DMS153 treated with DMSO at 0.1 percent for 48 hours (cell line): ENCODE results near the gene ASIC1.
"Not testable (repeated sequence)": the region's sequence is repeated elsewhere in the genome, so short reads cannot be mapped to it uniquely, and the experiment has no call there.

ENCODE experiments used
- DNase-seq: peaks from one replicate; lab custom pipeline; 2025; ENCODE audit not compliant: unreplicated experiment; lab: John Stamatoyannopoulos, UW

Gene ASIC1

DNA sequence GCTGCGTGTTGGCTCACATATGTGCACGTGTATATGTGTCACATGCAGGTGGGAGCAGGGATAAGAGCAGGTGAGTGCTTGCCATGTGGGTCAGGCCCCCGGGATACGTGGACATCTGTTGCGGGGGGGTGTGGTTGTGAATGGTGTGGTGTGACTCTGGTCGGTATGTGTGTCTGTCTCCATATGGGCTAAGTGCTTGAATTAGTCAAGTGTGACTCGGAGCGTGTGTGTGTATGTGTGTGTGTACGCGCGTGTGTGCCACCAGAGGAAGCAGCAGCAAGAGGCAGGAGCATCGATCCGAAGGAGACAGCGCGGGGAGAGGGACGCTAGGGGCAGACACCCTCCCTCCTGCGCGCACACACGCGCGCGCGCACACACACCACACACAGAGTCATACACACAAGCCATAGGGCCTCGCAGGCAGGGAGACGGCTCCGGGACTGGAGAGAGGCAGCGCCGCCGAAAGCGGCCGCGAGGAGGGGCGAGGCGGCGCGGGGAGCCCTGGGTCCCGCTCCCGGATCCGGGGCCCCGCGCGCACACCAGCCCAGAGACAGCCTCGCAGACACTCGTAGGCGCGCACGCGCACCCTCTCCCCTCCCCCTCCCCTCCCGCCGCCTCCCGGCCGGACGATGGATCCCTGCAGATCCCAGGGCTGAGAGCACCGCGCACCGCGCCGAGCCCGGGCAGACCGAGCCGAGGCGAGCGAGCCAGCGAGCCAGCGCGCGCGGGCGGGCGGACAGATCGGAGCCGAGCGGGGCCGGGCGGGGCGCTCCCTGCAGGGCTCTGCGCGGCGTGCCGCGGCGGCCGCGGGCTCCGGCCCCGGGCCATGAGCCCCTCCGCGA, at the start of gene ASIC1:
Gene ASIC1 (plus strand): TSS at position 597 of the 842 bp plus-strand sequence. CDS start 1,171 bp downstream, outside the sequence.
- DNase-seq = peak; percentile 3

DNA sequence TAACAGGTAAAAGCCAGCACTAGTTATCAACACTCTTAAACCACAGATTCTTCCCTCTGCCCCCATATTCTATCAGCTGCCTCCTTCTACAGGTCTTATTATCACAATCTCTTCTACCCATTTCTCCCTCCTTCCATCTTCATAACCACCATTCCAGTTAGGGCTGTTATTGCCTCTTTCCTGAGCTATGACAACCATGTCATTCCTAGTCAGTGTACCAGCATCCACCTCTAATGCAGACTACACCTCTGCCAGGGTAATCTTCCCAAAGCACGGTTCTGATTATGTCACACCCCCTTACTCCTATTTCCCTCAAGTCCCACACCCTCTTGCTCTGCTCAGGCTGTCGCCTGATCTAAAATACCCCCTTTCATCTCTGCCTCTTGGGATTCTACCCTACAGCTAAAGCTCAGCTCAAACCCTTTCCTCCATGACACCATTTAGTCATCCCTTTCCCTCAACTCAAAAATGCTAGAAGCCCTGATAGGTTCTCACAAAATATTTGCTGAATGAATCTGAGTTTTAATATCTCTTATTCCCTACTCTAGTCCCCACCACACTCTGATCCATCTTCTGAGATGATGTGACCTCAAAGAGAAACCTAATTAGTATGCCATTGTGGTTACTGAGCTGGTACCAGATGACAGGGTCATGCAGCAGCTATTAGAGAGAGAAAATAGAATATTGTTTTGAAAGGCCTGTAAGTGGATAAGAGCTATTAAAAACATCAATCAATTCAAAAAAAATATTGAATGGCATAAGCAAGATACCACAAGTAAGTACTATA, 43.8 kb upstream of the ASIC1 start:
- DNase-seq = no peak

DNA sequence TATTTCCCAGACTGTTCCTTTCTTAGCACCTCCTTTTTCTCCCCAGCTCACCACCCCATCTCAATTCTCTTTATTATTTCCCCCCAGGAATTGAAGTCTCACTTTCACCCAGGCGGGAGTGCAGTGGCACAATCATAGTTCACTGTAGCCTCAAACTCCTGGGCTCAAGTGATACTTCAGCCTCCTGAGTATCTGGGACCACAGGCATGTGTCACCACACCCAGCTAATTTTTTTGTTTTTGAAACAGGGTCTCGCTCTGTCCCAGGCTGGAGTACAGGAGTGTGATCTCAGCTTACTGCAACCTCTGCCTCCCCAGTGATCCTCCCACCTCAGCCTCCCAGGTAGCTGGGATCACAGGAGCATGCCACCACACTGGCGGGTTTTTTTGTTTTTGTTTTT, 43.1 kb upstream of the ASIC1 start:
- no peak for DNase-seq

DNA sequence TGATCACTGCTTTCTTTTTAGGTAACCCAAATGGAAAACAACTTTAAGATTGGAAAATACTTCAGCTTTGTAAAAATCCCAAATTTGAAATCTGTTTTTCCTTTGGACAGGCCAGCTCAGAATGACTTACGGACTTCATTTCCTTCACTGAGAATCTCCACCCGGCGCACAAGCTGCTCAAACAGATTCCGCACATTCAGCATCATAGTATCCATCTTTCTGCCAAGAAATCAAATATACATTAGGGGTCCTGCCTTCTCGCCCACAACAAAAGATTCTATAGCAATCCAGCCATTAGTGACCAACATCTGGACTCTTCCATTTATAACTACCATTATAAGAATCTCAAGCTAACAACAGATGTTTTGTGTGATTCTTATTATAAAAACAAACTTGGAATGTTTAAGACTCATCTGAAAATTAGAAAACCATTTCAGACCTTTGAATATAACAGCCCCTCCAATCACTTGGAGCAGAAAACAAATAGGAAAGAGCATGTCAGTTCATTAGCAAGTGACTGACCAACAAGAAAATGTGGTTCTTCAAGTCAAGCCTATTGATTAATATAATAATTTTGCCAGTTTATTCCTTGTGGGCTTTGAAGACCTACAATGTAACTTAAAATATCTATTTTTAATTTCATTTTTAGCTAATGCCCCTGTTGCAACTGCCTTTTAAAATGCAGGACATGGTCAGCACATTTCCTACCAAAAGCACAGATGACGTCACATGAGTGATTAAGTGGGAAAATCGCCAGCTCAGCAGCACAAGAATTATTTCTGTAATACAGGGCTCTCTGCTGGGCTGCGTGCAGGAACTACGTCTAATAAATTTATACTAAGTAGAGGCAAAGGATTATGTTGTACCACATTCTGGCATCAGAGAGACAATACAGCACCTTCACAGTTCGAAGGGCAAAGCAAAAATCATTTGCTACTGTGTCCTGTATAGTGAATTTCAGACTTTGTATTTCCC, 40.6 kb upstream of the ASIC1 start:
- no peak for DNase-seq

DNA sequence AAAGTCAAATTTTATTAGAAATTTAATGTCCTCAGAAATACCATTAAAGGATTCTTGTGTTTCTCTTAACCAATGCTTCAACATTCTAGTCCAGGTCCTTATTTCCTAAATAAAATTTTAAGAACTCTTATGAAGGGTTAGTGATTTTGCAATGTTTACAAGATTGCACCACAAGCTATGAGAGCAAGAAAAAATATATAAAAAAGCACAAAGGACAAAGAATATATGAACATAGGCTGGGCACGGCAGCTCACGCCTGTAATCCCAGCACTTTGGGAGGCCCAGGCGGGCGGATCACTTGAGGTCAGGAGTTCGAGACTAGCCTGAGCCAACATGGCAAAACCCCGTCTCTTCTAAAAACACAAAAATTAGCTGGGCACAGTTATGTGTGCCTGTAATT, 39.8 kb upstream of the ASIC1 start:
- no peak for DNase-seq

DNA sequence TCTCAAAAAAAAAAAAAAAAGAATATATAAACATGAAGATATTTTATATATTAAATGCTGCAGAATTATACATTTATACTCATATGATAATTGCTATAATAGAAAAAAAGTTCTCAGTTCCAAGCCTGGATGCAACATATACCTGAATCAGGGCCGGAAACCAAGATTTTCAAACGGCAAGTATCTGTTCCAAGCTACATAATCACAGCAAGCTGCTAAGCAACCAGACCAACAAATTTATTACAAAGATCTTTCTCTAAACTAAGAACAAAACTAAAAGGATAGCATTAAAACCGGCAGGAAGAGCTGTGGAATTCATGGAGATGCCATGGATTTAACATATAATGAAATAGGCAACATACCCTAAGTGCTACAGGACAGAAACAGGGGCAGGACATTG, 39.2 kb upstream of the ASIC1 start:
- no peak for DNase-seq

DNA sequence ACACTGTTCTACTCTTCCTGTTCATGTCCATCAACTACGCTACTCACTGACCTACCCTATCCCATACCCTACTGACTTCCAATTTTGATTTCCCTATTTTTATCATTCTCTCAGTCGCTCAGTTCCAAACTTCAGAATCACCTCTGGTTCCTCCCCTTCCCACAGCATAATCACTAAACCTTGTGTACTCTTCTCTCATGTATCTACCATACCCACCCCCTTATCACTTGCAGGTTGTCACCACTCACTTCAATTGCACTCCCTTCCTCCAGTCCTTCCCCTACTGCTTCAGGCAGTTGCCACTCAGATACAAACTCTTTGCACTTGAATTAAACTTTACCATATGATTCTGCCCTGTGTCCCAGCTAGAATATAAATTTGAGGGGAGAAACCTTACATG, 38.4 kb upstream of the ASIC1 start:
- DNase-seq = no peak

DNA sequence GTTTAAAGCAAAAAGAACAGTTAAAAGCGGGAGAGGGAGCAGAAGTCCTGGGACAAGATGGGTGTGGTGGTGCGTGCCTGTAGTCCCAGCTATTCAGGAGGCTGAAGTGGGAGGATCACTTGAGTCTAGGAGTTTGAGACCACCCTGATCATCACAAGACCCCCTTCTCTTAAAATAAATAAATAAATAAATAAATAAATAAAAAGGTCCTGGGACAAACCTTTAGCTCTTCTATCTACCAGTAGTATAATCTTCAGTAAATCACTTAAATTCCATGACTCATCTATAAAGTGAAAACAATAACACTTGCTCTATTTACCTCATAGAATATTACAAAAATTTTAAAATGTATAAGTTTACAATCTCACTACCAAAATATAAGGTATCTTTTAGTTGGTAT, 37.9 kb upstream of the ASIC1 start:
- no peak for DNase-seq

DNA sequence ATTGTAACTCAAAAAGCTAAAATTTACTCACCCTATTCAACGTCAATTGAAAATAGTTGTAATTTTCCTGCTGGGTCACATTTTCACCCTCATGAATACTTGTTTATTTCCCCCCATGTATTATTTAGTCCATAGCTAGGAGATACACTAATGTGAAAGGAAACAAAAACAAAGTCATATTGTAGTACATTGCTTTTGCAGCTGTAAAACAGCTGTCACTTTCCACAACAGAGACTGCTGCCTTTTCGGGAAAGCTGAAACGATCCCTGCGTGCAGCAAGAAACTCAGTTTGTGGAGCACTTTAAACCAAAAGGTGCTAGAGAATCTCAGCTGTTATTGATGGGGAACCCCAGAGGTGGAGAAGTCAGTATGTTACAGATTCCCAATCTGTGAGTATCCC, 36.4 kb upstream of the ASIC1 start:
- DNase-seq = no peak

DNA sequence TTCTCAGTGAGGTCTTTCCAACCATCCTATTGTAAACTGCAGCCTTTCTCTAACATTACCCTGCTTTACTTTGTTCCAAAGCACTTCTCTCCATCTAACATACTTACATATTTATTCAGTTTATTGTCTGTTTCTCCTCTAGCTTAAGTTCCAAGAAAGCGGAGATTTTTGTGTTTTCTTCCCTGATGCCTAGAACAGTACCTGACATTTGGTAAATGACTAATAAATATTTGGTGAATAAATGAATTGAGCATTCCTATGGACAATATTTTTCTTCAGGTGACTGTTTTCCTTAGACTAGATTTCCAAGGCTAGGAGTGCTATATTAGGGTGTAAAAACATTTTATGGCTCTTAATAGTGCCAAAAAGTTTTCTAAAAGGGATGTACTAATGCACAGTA, 34.5 kb upstream of the ASIC1 start:
- no peak for DNase-seq

DNA sequence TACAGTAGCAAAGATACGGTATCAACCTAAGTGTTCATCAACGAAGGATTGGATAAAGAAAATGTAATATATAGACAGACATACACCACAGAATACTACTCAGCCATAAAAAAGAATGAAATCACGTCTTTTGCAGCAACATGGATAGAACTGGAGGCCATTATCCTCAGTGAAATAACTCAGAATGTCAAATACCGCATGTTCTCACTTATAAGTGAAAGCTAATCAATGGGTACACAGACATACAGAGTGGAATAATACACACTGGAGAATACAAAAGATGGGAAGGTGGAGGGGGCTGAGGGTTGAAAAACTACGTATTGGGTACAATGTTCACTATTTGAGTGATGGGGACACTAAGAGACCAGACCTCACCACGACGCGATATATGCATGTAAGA, 33.2 kb upstream of the ASIC1 start:
- no peak for DNase-seq

DNA sequence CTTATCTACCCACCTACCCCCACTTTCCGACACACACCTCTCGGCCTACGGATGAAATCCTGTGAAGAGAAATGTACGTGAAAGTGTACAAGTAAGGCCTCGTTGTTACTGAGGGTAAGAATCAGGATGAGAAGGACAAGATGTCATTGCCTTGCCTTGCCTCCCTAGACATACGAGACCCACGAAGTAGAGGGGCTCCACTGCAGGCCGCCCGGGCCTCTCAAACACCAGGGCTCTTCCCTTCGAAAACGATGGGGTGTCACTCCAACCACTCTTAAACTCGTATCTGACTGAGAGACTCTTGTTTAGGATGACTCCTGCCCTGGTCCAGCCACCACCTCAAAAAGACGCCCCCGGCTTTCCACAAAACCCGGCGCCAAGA, 32.6 kb upstream of the ASIC1 start:
- DNase-seq = no peak

DNA sequence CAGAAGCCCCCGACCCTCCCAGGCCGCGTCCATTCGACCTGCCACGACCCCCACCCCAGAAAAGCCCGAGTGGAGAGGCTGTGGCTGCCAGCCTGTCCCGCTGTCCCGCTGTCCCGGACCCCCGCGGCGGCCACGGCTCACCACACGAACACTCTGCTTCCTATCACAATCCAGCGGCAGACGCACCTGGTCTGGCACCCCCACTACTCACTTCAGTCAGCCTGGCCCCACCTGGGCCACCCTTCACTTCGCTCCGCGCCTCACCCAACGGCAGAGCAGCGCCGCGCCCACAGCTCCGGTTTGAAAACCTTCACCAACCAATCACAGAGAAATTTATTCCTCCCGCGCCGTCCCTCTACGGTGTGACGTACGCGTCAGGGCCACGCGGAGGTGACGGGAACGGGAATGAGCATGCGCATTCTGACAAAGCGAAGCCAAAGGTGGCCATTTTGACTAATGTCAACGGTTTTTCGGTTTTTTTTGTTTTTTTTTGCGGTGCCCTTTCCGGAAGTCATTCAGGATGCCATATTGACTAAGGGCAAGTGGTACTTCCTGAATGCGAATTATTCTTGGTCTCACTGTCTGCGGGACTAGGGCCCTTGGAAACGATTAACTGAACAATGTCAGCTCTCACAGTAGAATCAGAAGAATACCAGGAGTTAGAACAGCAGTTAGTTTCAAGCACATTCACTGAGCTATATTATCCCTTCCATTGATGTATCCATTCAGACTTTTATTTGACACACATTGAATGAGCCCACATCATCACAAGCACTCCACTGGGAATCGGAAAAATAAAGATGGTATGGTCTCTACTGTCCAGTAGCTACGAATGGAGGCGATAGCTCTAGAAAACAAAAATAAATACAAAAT, 32.0 kb upstream of the ASIC1 start, which contains the start of gene RACGAP1:
Gene RACGAP1 (minus strand): TSS at position 308 of the 873 bp plus-strand sequence. CDS start 8,779 bp downstream, outside the sequence.
- DNase-seq = peak; percentile 99

DNA sequence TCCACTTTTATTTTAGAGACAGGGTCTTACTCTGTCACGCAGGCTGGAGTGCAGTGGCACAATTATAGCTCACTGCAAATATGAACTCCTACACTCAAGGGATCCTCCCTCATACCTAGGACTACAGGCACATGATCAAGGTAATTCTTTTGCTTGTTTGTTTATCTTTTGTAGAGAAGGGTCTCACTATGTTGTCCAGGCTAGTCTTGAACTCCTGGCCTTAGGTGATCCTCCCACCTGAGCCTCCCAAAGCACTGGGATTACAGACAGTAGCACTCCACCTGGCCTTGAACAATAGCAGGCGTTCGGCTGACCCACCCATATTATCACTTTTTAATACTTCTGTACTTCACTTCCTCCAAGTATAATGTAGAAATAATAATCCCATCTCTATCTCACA, 30.7 kb upstream of the ASIC1 start:
- no peak for DNase-seq

DNA sequence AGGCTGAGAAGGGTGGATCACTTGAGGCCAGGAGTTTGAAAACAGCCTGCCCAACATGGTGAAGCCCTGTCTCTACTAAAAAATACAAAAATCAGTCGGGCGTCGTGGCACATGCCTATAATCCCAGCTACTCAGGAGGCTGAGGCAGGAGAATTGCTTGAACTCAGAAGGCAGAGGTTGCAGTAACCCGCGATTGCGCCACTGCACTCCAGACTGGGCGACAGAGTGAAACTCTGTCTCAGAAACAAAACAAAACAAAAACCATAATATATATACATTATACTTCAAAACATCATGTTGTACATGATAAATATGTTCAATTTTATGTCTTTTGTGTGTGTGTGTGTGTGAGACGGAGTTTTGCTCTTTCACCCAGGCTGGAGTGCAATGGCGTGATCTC, 26.9 kb upstream of the ASIC1 start:
- not testable (repeated sequence) for DNase-seq

DNA sequence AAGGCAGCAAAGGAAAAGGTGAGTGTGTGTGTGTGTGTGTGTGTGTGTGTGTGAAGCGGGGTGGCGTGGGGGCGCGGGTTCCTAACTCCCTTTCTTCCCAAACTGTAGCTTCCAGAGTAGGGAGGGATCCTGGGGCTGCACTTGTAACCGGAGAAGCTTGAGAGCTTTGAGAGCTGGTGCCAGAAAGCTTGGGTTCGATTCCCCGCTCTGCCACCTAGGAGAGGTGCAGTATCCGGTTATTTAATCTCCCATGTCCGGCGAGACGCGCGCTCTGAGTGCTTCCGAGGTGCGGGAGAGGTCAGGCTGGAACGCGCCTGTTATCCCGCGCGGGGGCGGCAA, 24.9 kb upstream of the ASIC1 start:
- DNase-seq = no peak

DNA sequence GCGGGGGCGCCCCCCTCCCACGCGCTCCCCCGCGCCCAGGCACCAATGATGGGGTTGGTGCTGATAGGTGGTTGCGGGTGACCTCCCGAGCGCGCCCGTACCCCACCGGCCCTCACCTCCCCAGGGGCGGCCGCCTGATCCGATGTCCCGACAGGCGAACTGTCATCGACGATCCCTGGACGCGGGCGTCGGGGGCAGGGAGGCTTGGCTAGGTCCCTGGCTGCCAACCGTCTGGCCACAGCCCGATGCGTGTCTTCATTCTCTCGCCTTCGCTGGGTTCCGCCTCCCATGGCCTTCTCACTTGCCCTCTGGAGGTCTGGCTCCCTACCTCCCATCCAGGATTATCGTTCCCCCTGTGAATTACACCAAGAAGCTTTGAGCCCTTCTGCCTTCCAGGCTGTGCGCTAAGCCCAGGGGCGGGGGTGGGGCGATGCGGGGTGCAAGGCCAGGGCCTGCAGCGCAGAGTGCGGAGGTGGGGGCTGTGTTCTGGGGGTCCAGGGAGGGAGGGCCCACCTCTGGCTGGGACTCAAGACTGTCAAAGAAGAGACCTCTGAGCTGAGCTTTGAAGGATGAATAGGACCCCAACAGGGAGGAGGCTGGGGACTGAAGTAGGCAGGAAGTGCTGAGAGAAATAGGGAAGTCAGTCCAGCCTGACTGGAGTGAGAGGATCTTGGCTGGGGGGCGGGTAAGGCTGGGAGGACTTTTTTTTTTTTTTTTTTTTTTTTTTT, 24.4 kb upstream of the ASIC1 start:
- no peak for DNase-seq

DNA sequence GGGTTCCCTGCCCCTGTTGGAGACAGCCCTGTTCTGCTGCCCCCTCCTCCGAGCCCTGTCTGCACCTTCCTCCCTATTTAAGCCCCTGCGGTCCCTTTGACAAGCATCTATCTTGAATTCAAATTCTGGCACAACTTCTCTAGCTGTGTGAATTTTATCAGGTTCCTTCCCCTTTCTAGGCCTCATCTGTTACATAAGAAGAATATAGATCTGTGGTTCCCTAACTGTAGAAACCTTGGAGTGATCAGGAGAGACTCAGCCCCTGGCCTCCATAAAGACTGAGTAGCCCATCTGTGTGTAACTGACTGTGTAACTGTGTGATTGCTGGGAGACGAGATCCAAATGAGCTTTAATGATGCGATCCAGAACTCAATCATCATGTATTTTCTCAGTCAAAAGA, 19.1 kb upstream of the ASIC1 start:
- DNase-seq = no peak

DNA sequence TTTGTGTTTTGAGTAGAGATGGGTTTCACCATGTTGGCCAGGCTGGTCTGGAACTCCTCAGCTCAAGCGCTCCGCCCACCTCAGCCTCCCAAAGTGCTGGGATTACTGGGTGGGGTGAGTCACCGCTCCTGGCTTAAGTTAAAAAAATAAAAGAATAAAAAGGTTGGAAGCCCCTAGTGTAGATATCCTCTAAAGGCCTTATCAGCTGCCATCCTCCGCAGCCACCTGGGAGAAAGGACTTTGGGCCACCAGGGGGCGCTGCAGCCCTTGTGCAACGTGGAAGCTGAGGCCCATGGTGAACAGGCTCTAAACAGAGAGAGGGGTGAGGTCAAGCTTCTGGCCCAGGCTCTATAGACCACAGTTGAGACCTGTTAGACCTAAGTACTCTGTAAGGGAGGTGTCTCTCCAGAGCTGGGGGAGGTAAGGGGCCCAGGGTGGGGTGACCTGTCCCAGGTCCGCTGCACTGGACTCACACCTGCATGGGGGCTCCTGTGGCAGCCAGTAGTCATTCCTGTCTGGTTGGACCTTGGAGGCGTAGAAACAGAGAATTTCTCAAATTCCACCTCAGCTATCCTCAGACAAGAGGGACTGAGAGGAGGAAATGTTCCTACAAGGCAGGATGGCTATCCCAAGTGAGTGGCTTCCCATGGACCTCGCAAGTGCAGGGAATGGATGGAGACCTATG, 18.1 kb upstream of the ASIC1 start:
- DNase-seq = peak; percentile 59
